ENCODE data around the gene ZNF677.
"Not testable (repeated sequence)": the region's sequence is repeated elsewhere in the genome, so short reads cannot be mapped to it uniquely, and the experiment has no call there.

The ZNF677 gene

GRCh38 chr19:53254411-53255341 lies at the start of gene ZNF677:
Gene ZNF677, minus strand, starts transcription at chr19:53254873. Its CDS starts 3,323 bp downstream, at chr19:53251550.
- peak; percentile 4 for DNase-seq (ENCODE audit: low read depth)

GRCh38 chr19:53301341-53301740 lies 46.7 kb upstream of the ZNF677 start:
- not testable (repeated sequence) for DNase-seq (ENCODE audit: low read depth)

- no peak for DNase-seq (ENCODE audit: low read depth)
Measured at GRCh38 chr19:53294786-53295441, 40.2 kb upstream of the ZNF677 start.

- DNase-seq (ENCODE audit: low read depth), result no peak
Measured at GRCh38 chr19:53290758-53291549, 36.3 kb upstream of the ZNF677 start.

- no peak for DNase-seq (ENCODE audit: low read depth)
Measured at GRCh38 chr19:53285087-53285486, 30.4 kb upstream of the ZNF677 start.

- DNase-seq (ENCODE audit: low read depth), result not testable (repeated sequence)
Measured at GRCh38 chr19:53281947-53282346, 27.3 kb upstream of the ZNF677 start.

- DNase-seq (ENCODE audit: low read depth), result no peak
Measured at GRCh38 chr19:53275480-53275879, 20.8 kb upstream of the ZNF677 start.

- no peak for DNase-seq (ENCODE audit: low read depth)
Measured at GRCh38 chr19:53272044-53272443, 17.4 kb upstream of the ZNF677 start.

GRCh38 chr19:53269861-53270260 lies 15.2 kb upstream of the ZNF677 start:
- DNase-seq (ENCODE audit: low read depth), result not testable (repeated sequence)

GRCh38 chr19:53267623-53268022 lies 12.9 kb upstream of the ZNF677 start, which contains the start of gene VN1R4:
Gene VN1R4, minus strand, starts transcription at chr19:53267723. Its CDS starts 58 bp downstream, at chr19:53267665.
- DNase-seq (ENCODE audit: low read depth), result not testable (repeated sequence)

- DNase-seq (ENCODE audit: low read depth), result not testable (repeated sequence)
Measured at GRCh38 chr19:53257715-53258342, 3.2 kb upstream of the ZNF677 start, which contains the start of gene VN1R2. Gene VN1R2, plus strand, starts transcription at chr19:53258292. Its CDS starts 84 bp downstream, at chr19:53258376.

- no peak for DNase-seq (ENCODE audit: low read depth)
Measured at GRCh38 chr19:53246498-53246897, 8.2 kb downstream of the ZNF677 start.

- no peak for DNase-seq (ENCODE audit: low read depth)
Measured at GRCh38 chr19:53237114-53237777, 17.4 kb downstream of the ZNF677 start.

- DNase-seq (ENCODE audit: low read depth), result no peak
Measured at GRCh38 chr19:53224606-53225005, 30.1 kb downstream of the ZNF677 start.

GRCh38 chr19:53222716-53223115 lies 32.0 kb downstream of the ZNF677 start:
- DNase-seq (ENCODE audit: low read depth), result not testable (repeated sequence)

GRCh38 chr19:53212703-53213320 lies 41.9 kb downstream of the ZNF677 start:
- no peak for DNase-seq (ENCODE audit: low read depth)

- not testable (repeated sequence) for DNase-seq (ENCODE audit: low read depth)
Measured at GRCh38 chr19:53211554-53211953, 43.1 kb downstream of the ZNF677 start.

GRCh38 chr19:53196777-53197396 lies 57.8 kb downstream of the ZNF677 start:
- DNase-seq (ENCODE audit: low read depth), result no peak

GRCh38 chr19:53195265-53195903 lies 59.3 kb downstream of the ZNF677 start:
- DNase-seq (ENCODE audit: low read depth), result peak; percentile 56
